ENCODE results near the gene BRCC3.

Gene BRCC3

DNA sequence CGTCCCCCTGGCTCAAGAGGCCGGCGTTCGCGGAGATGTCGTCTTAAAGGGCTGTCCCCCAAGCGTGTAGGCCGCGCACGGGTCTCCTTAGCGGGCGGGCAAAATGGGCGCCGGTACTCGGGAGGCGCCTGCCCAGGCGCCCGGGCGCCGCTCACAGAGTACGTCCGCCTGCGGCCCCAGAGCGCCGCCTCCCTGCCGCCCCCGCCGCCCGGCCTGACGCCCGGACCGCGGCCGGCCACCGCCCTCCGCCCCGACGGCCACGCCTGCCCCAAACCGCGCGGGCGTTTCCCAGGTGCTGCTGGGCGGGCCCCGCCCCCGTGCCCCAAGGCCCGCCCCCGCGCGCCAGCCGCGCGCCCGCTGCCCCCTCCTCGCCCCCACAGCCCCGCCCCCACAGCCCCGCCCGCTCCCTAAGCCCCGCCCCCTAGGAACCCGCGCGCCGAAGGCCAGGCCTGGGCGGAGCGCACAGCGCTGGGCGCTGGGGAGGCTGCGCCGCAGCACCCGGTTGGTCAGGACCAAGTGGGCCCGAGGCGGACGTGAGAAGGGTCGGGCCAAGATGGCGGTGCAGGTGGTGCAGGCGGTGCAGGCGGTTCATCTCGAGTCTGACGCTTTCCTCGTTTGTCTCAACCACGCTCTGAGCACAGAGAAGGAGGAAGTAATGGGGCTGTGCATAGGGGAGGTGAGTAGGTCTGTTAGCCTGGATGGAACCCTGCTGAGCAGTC is at the start of gene BRCC3, which contains the start of the genes CMC4 and MTCP1:
TSS of gene BRCC3 (plus strand) at position 534 of the 719 bp plus-strand sequence. CDS start at position 554, 20 bp downstream.
TSS of gene CMC4 (minus strand) at position 162 of the 719 bp plus-strand sequence. CDS start 7,113 bp downstream, outside the sequence.
TSS of gene MTCP1 (minus strand) at position 162 of the 719 bp plus-strand sequence. CDS start 5,126 bp downstream, outside the sequence.
- peak; percentile 71 to 79 for DNase-seq

DNA sequence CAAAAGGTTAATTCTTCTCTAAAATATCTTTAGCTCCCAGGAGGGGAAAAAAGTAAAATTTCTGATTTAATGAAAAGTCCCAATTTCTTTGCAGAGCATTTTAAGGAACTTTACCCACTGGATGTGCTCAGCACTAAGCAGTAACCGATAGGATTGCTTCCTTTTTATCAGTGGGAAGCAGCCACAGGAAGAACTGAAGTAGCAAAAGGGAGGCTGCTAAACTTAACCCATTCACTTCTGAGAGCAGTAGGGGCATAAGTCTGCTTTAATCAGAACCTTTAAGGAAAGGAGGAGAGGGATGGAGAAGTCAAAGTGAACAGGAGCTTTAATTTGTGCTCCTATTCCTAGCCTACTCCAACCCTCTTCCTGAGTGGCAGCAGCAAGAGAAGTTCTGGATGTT is 48.7 kb upstream of the BRCC3 start, which contains the start of gene F8:
TSS of gene F8 (minus strand) at position 139 of the 400 bp plus-strand sequence. CDS start 171 bp downstream, outside the sequence.
- DNase-seq: no peak

DNA sequence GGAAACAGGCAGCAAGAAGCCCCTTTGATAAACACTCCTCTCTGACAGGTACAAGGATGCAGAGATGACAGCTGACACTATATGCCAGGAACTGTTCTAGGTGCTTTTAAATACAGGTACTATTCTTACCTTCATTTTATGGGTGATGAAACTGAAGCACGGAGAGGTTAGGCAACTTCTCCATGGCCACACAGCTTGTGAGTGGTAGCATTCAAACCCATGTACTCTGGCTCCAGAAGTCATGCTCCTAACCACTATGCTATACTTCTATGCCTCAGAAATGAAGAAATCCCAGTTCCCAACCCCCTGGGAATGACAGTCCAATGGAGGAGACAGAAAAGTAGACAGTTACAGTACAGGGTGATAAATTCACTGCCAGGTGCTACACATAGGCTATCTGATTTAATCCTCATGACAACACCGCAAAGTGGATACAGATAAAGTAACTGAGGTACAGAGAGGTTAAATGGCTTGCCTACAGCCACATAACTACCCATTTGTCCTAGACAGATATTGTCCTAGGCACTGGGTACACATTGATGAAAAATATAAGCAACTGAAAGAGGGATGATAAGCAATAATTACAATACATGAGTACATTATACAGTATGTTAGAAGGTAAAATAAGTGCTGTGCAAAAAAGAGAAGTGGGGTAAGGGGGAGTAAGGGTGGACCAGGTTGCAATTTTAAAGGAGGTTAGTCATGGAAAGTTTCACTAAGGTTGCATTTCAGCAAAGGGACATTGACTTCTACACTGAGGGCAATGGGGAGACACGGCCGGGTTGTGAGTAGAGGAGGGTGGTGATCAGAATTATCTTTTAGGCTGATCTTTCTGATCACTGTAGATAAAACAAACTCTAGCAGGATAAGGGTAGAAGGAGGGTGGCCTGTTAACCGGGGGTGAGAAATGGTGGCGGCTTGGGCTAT is 47.1 kb upstream of the BRCC3 start:
- DNase-seq: no peak

DNA sequence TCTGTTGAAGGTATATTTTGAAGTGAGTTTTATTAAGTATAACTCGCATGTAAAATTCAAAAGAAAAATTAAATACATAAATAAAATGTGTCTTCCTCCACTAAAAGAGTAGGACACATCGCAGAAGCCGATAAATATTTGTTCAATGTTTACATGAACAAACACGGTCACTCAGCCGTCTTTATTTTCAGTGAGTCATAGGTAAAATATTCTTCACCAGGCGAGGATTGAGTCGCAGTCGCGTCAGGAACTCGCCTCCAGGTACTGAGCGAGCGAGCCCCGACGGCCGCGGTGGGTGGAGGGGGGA is 44.9 kb upstream of the BRCC3 start:
- DNase-seq: no peak

- DNase-seq: peak; percentile 89 to 91
Observed at GRCh38 chrX:155026727-155027508, 44.4 kb upstream of the BRCC3 start, which contains the start of gene FUNDC2. Gene FUNDC2, plus strand, starts transcription at chrX:155026844. Its CDS starts 95 bp downstream, at chrX:155026939.

DNA sequence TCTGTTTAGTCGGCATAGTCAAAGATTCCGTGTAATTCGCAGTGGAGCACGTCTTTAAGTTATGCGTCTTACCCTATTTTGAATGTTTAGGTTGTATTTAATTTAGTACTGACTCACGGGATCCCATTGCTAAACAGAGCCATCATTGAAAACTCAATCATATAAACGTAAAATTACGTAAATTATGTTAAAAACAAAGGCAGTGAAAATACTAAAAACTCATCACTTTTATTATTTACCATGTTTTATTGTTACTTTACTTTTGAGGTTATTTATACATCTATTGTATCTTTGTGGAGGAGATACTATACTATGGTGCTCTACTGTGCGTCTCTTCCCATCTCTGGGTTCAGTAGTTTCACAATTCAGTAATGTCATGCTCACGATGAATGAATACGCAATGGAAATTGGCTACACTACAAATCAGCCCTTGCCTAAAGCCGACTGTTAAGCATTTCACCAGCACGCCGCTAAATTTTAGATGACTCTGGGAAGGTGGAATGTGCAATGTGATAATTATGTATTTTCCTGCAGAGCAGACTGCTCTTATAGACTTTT is 43.7 kb upstream of the BRCC3 start:
- no peak for DNase-seq

- no peak for DNase-seq
Observed at GRCh38 chrX:155028129-155028528, 43.2 kb upstream of the BRCC3 start.

DNA sequence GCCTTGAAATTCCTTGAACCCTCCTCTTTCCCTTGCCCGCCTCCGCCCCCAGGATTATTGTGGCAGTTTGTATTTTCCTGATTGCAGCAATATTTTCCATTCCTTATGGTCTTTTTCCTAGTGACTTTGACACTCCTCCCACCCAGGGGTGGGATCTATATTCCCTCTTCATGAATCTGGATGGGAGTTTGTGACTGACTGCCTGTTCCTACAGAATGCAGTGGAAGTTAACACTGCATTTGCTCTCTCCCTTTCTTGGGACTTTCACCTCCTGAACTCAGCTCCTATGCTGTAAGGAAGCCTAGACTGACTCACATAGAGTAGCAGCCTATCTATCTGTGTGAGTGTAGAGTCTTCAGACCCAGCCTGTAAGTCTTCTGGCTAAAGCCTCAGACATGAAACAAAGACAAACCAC is 42.4 kb upstream of the BRCC3 start:
- DNase-seq: no peak

GRCh38 chrX:155031657-155032056 is 39.7 kb upstream of the BRCC3 start:
- DNase-seq: no peak

DNA sequence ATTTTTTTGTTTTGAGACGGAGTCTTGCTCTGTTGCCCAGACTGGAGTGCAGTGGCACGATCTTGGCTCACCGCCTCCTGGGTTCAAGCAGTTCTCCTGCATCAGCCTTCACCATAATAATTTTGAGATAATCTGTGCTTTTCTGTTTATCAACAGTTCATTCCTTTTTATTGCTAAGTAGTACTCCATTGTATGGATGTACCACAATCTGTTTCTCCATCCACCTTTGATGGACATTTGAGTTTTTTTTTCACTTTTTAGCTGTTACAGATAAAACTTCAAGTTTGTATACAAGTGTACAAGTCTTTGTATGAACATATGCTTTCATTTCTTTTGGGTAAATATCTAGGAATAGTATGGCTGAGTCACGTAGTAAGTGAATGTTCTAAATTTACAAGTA is 35.6 kb upstream of the BRCC3 start:
- no peak for DNase-seq

DNA sequence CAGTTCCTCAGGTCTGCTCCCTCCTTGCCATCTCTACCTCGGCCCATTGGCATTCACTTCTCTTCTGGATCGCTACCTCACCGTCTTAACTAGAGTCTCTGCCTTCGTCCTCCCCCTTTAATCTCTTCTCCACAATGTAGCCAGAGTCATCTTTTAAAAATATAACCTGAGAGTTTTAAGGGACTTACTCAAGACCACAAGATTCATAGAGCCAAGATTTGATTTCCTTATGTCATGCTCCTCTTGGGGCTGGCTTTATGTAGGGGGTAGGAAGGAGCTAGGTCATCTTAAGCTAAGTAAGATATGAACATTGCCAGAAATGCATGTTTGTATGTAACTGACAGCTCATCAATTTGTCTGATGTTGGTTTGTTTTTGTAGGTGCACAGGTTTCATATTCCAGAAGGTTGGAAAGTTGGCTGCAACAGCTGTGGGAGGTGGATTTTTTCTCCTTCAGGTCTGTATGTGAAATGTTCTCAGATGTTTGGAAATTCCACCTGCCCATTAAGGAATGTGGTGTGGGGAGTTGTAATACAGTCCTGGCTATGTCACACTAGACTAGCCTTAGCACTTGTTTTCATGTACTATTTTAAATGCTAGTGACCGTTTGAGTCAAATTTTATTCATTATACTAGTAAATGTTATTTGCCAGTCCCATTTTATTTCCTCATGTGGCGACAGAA is 25.0 kb upstream of the BRCC3 start:
- no peak for DNase-seq

DNA sequence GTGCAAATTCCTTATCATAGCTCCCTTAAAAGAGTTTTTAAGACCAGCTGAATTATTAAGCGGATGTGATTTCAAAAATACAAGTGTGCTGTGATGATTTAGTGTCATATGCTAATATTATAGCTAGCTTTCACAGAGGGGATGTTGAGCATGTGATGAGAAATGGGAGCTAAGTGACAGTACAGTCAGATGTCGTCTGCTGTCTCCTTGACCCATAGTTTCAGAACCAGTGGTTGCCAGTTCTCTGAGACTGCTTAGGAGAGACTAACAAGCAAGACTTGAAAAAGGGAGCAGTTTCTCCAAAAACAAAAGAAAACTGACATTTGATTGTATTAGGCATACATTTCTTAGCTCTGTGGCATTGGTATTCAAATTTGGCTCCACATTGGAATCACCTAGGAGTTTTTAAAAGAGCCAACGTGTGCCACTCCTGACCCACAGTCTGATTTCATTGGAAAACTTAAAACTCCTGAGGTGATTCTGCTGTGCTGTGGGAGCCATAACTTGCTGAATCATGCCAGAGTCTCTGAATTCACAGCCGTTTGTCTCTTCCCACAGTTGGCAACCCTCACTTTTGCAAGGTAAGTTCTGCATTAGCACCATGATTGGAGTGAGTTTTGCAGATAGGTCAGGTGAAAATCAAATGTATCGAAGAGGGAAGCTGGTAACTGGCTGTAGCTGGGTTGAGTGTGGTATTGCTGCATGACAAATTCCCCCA is 24.3 kb upstream of the BRCC3 start:
- DNase-seq: no peak

DNA sequence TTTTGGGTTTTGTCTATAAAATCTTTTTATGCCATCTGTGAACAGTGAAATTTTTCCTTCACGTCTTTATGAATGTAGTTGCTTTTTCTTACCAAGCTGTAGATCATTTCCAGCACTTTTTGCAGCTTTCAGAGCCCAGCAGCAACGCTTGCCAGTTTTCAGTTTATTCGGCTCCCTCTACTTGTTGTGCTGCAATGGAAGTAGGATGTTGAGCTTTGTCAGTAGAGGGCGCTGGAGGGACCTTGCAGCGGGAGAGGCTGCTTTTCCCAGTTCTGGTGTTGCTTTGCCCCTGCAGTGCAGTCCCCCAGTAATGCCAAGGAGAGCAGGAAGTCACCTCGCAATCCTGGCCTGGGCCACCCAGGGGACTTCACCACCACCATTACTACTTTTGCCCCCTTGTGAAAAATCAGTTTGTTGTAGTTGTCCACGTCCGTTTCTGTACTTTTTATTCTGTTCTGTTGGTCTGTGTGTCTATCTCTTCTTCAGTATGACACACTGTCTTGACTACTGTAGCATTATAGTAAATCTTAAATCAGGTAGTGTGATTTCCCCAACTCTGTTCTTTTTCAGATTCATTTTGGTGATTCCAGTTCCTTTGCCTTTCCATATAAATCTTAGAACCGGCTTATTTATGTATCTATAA is 22.2 kb upstream of the BRCC3 start:
- DNase-seq: peak; percentile 30 to 47

DNA sequence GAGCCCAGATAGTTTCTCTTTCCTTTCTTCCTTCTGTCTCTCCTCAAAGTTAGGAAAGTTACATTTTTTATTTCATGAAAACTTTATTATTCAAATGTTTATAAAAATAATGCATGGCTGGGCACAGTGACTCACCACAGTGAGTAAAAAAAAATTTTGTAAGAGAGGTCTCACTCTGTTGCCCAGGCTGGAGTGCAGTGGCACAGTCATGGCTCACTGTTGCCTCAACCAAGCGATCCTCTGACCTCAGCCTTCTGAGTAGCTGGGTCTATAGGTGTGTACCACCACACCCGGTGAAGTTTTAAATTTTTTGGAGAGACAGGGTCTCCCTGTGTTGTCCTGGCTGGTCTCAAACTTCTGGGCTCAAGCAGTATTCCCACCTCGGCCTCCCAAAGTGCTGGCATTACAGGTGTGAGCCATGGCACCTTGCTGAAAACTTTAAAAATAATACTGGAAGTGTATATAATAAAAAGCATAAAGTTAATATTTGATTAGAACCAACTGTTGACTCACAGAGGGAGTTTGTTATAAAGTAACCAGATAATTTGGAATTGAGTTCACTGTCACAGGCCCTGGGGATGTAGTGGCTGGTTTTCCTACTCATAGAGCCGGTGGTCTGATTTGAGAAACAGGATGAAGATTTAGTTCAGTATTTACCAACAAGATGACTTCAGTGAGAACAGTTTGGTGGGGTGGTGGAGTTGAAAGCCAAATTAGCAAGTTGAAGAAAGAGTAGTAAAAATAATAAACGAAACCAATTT is 18.4 kb upstream of the BRCC3 start:
- no peak for DNase-seq

GRCh38 chrX:155053656-155054055 is 17.7 kb upstream of the BRCC3 start:
- DNase-seq: no peak

DNA sequence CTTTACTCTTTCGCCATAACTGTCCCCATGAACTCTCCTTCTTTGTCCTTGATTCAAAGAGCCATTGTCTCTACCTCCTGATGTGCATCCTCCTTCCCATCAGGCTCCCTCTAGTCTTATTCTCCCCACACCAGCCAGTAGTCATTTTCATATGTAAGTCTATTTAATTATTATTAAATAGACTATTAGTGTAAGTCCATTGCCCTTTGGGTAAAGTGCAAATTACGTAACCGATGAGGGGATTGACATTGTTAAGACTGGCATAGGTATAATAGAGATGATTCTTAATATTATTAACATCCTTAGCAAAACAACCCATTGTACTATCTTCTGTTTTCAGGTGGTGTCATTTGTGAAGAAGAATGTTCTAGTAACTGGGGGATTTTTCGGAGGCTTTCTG is 17.1 kb upstream of the BRCC3 start:
- no peak for DNase-seq

DNA sequence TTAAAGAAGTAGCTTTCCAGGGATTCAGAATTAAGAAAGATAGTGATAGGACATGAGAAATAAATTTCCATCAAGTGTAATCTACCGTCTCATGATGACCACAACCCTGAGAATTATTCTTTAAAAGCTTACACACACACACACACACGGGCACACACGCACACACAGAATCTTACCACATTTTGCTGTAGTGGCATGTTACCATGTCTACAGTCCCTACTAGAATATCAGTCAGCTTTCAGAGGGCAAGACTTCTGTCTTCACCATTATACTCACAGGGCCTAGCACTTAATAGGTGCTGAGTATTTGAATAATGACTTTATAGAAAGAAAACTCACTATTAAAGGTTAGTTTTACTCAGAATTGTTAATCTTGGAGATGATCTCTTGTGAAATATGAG is 15.8 kb upstream of the BRCC3 start:
- no peak for DNase-seq

DNA sequence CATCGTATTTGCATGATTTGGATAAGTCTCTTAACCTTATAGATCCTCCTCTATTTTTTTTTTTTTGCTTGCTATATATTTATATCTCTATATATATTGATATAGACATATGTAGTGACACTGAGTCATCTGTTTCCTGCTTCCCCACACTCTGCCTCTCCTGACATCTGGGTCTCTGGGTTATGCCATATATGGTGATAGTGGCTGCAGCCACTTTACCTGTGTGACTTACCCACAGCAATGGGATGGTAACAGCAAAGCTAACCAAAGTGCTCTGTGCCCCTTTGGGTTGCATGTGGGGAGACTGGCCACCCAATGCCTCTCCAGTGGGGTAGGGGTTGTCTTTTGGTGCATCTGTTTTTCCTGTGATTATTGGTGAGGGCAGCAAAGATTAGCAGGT is 14.8 kb upstream of the BRCC3 start:
- no peak for DNase-seq

- DNase-seq: peak; percentile 42 to 53
Observed at GRCh38 chrX:155056877-155057792, 14.2 kb upstream of the BRCC3 start.

Measured in activated CD4-positive, alpha-beta T cell treated with anti-CD3 and anti-CD28 coated beads, Interleukin-2, amount 50 U/mL, for 48 hours (primary cell).